GM18907 (cell line): ENCODE data around the gene ZNF33B.
A peak's percentile ranks its signal among the peaks of the same experiment; 100 is the strongest.
"Not testable (repeated sequence)": the region's sequence is repeated elsewhere in the genome, so short reads cannot be mapped to it uniquely, and the experiment has no call there.

ENCODE experiments used
- ATAC-seq: cut with Tn5 transposase; IDR thresholded peaks from one replicate; pipeline ENCODE4 v1.9.1; 2021; ENCODE audit warnings: mild to moderate bottlenecking, moderate library complexity; ENCODE audit not compliant: unreplicated experiment

ZNF33B gene

GRCh38 chr10:42638055-42638820, at the start of gene ZNF33B:
ZNF33B (minus strand) TSS chr10:42638570; CDS start chr10:42636928, 1,642 bp downstream.
- ATAC-seq = peak; percentile 95

- ATAC-seq = no peak
Observed at GRCh38 chr10:42684517-42684916, 46.1 kb upstream of the ZNF33B start.

GRCh38 chr10:42680267-42680666, 41.9 kb upstream of the ZNF33B start:
- no peak for ATAC-seq

GRCh38 chr10:42665181-42665979, 27.0 kb upstream of the ZNF33B start:
- ATAC-seq = not testable (repeated sequence)

- ATAC-seq = no peak
Observed at GRCh38 chr10:42654419-42654818, 16.0 kb upstream of the ZNF33B start.

GRCh38 chr10:42652858-42653257, 14.5 kb upstream of the ZNF33B start:
- ATAC-seq = no peak

- ATAC-seq = no peak
Observed at GRCh38 chr10:42650374-42650773, 12.0 kb upstream of the ZNF33B start.

GRCh38 chr10:42648512-42648911, 10.1 kb upstream of the ZNF33B start:
- no peak for ATAC-seq

GRCh38 chr10:42646687-42647640, 8.6 kb upstream of the ZNF33B start:
- no peak for ATAC-seq

- no peak for ATAC-seq
Observed at GRCh38 chr10:42646214-42646613, 7.8 kb upstream of the ZNF33B start.

GRCh38 chr10:42645516-42645915, 7.1 kb upstream of the ZNF33B start:
- ATAC-seq = no peak

- no peak for ATAC-seq
Observed at GRCh38 chr10:42645103-42645502, 6.7 kb upstream of the ZNF33B start.

- no peak for ATAC-seq
Observed at GRCh38 chr10:42640610-42641229, 2.4 kb upstream of the ZNF33B start.

GRCh38 chr10:42638821-42639270, 476 bp upstream of the ZNF33B start:
- no peak for ATAC-seq

- ATAC-seq = no peak
Observed at GRCh38 chr10:42637648-42638054, 719 bp downstream of the ZNF33B start.

- no peak for ATAC-seq
Observed at GRCh38 chr10:42637142-42637541, 1.2 kb downstream of the ZNF33B start.

- ATAC-seq = no peak
Observed at GRCh38 chr10:42635098-42635497, 3.3 kb downstream of the ZNF33B start.

GRCh38 chr10:42632564-42632963, 5.8 kb downstream of the ZNF33B start:
- ATAC-seq = no peak

- no peak for ATAC-seq
Observed at GRCh38 chr10:42630537-42631134, 7.7 kb downstream of the ZNF33B start.

- no peak for ATAC-seq
Observed at GRCh38 chr10:42623929-42624328, 14.4 kb downstream of the ZNF33B start.
